ENCODE data around the gene FNBP1.

Gene FNBP1

GRCh38 chr9:129849901-129850300 lies 193.1 kb downstream of the FNBP1 start:
- DNase-seq: no peak

- DNase-seq: no peak
Observed at GRCh38 chr9:129848712-129849441, 194.1 kb downstream of the FNBP1 start.

- DNase-seq: no peak
Observed at GRCh38 chr9:129845373-129845772, 197.6 kb downstream of the FNBP1 start.

GRCh38 chr9:129841071-129841470 lies 201.9 kb downstream of the FNBP1 start:
- no peak for DNase-seq

GRCh38 chr9:129840034-129840433 lies 203.0 kb downstream of the FNBP1 start:
- DNase-seq: no peak

- DNase-seq: no peak
Observed at GRCh38 chr9:129839324-129840023, 203.5 kb downstream of the FNBP1 start.

GRCh38 chr9:129838707-129839259 lies 204.2 kb downstream of the FNBP1 start:
- no peak for DNase-seq
